Memory B cell (primary cell): ENCODE data around the gene ACTRT2.

Experiments
- ATAC-seq: fragments of 150-1000 bp; cut with Tn5 transposase; 2 replicates; pipeline ENCODE4 v1.10.0; 2021; ENCODE audit warnings: low read depth, mild to moderate bottlenecking, moderate library complexity
- DNase-seq, 2 donors: peaks; one replicate each; pipeline ENCODE4 v3.0.0; 2022; ENCODE audit warnings: low spot score in 2 of 2
- H3K27ac Mint-ChIP-seq: one replicate; pipeline ENCODE4 v1.8.0; 2022; ENCODE audit warnings: mild to moderate bottlenecking, moderate library complexity, mixed read lengths
- H3K27me3 Mint-ChIP-seq: one replicate; pipeline ENCODE4 v1.8.0; 2022; ENCODE audit warnings: mixed read lengths
- H3K36me3 Mint-ChIP-seq: one replicate; pipeline ENCODE4 v1.8.0; 2022; ENCODE audit warnings: mild to moderate bottlenecking, mixed read lengths
- H3K4me1 Mint-ChIP-seq: one replicate; pipeline ENCODE4 v1.8.0; 2022; ENCODE audit warnings: mixed read lengths
- H3K4me3 Mint-ChIP-seq: one replicate; pipeline ENCODE4 v1.8.0; 2022; ENCODE audit warnings: mild to moderate bottlenecking, moderate library complexity, mixed read lengths
- H3K9me3 Mint-ChIP-seq: one replicate; pipeline ENCODE4 v1.8.0; 2022; ENCODE audit warnings: mixed read lengths

Gene ACTRT2

GRCh38 chr1:3021233-3021671, at the start of gene ACTRT2:
TSS of gene ACTRT2 (plus strand) at chr1:3021467. CDS start at chr1:3021687, 220 bp downstream.
- Mint-ChIP-seq H3K4me1 (no peaks in the 10 kb centered on the region), H3K36me3 (no peaks in the 10 kb centered on the region), H3K4me3 (no peak within 1 kb of the TSS), H3K9me3 (no peaks in the 10 kb centered on the region), H3K27me3 (no peaks in the 10 kb centered on the region), H3K27ac (no peak within 1 kb of the TSS)
- no peak for ATAC-seq
- DNase-seq = no peak

- ATAC-seq (no peak), DNase-seq (no peak)
- Mint-ChIP-seq H3K27me3 (peaks cover 1% of the 10 kb centered on the region), H3K4me3 (no peak overlapping the region), H3K27ac (no peak overlapping the region), H3K9me3 (no peaks in the 10 kb centered on the region), H3K4me1 (peaks cover 2% of the 10 kb centered on the region), H3K36me3 (no peaks in the 10 kb centered on the region)
These were observed 49.7 kb upstream of the ACTRT2 start for GRCh38 chr1:2971609-2972008.

GRCh38 chr1:2972011-2972878, 49.0 kb upstream of the ACTRT2 start:
- ATAC-seq (no peak), DNase-seq (no peak)
- Mint-ChIP-seq H3K27ac (no peak overlapping the region), H3K4me1 (peaks cover 2% of the 10 kb centered on the region), H3K4me3 (no peak overlapping the region), H3K36me3 (no peaks in the 10 kb centered on the region), H3K27me3 (peaks cover 1% of the 10 kb centered on the region), H3K9me3 (no peaks in the 10 kb centered on the region)

GRCh38 chr1:2972879-2973575, 48.2 kb upstream of the ACTRT2 start:
- Mint-ChIP-seq H3K27ac (no peak overlapping the region), H3K36me3 (no peaks in the 10 kb centered on the region), H3K4me3 (no peak overlapping the region), H3K27me3 (peaks cover 1% of the 10 kb centered on the region), H3K4me1 (peaks cover 2% of the 10 kb centered on the region), H3K9me3 (no peaks in the 10 kb centered on the region)
- DNase-seq (no peak), ATAC-seq (no peak)

- H3K36me3 Mint-ChIP-seq = no peaks in the 10 kb centered on the region
- no peak for ATAC-seq
These were observed 47.4 kb upstream of the ACTRT2 start for GRCh38 chr1:2973601-2974593.

GRCh38 chr1:2974701-2975301, 46.5 kb upstream of the ACTRT2 start:
- no peak for DNase-seq
- ATAC-seq = no peak
- Mint-ChIP-seq H3K36me3 (no peaks in the 10 kb centered on the region), H3K27me3 (peaks cover 1% of the 10 kb centered on the region), H3K9me3 (no peaks in the 10 kb centered on the region), H3K4me3 (no peak overlapping the region), H3K4me1 (peaks cover 2% of the 10 kb centered on the region), H3K27ac (no peak overlapping the region)

More at GRCh38 chr1:2973601-2974593, 47.4 kb upstream of the ACTRT2 start:
- no peak for DNase-seq
- no peaks in the 10 kb centered on the region for H3K9me3 Mint-ChIP-seq
- H3K4me3 Mint-ChIP-seq = no peak overlapping the region
- H3K27ac Mint-ChIP-seq = no peak overlapping the region
- peaks cover 1% of the 10 kb centered on the region for H3K27me3 Mint-ChIP-seq
- peaks cover 2% of the 10 kb centered on the region for H3K4me1 Mint-ChIP-seq

GRCh38 chr1:2975466-2976179, 45.6 kb upstream of the ACTRT2 start:
- Mint-ChIP-seq H3K27ac (no peak overlapping the region), H3K4me1 (peaks cover 2% of the 10 kb centered on the region), H3K36me3 (no peaks in the 10 kb centered on the region), H3K4me3 (no peak overlapping the region), H3K27me3 (peaks cover 1% of the 10 kb centered on the region), H3K9me3 (no peaks in the 10 kb centered on the region)
- DNase-seq (no peak), ATAC-seq (no peak)

GRCh38 chr1:2976180-2976562, 45.1 kb upstream of the ACTRT2 start:
- Mint-ChIP-seq H3K27ac (no peak overlapping the region), H3K4me3 (no peak overlapping the region), H3K4me1 (peaks cover 2% of the 10 kb centered on the region), H3K27me3 (peaks cover 1% of the 10 kb centered on the region), H3K36me3 (no peaks in the 10 kb centered on the region), H3K9me3 (no peaks in the 10 kb centered on the region)
- DNase-seq = no peak
- ATAC-seq = no peak

- no peaks in the 10 kb centered on the region for H3K36me3 Mint-ChIP-seq
- no peaks in the 10 kb centered on the region for H3K4me1 Mint-ChIP-seq
- no peaks in the 10 kb centered on the region for H3K9me3 Mint-ChIP-seq
- no peak for DNase-seq
- no peak for ATAC-seq
- no peaks in the 10 kb centered on the region for H3K27me3 Mint-ChIP-seq
- no peak overlapping the region for H3K27ac Mint-ChIP-seq
- no peak overlapping the region for H3K4me3 Mint-ChIP-seq
These were observed 43.2 kb upstream of the ACTRT2 start for GRCh38 chr1:2977886-2978611.

- Mint-ChIP-seq H3K36me3 (no peaks in the 10 kb centered on the region), H3K4me1 (no peaks in the 10 kb centered on the region), H3K9me3 (no peaks in the 10 kb centered on the region), H3K4me3 (no peak overlapping the region), H3K27ac (no peak overlapping the region), H3K27me3 (no peaks in the 10 kb centered on the region)
- no peak for ATAC-seq
- no peak for DNase-seq
These were observed 42.5 kb upstream of the ACTRT2 start for GRCh38 chr1:2978691-2979190.

GRCh38 chr1:2979191-2980072, 41.8 kb upstream of the ACTRT2 start:
- ATAC-seq (no peak), DNase-seq (no peak)
- no peak overlapping the region for H3K27ac Mint-ChIP-seq
- no peaks in the 10 kb centered on the region for H3K27me3 Mint-ChIP-seq
- H3K4me1 Mint-ChIP-seq = no peaks in the 10 kb centered on the region
- H3K9me3 Mint-ChIP-seq = no peaks in the 10 kb centered on the region
- H3K36me3 Mint-ChIP-seq = no peaks in the 10 kb centered on the region
- H3K4me3 Mint-ChIP-seq = no peak overlapping the region
